ENCODE data around the gene PRR16.

The PRR16 gene

GRCh38 chr5:120518581-120518980 lies 54.5 kb downstream of the PRR16 start:
- DNase-seq: no peak

- no peak for DNase-seq
Observed at GRCh38 chr5:120527251-120527650, 63.2 kb downstream of the PRR16 start.

- DNase-seq: no peak
Observed at GRCh38 chr5:120528609-120529008, 64.5 kb downstream of the PRR16 start.

- DNase-seq: no peak
Observed at GRCh38 chr5:120529386-120529785, 65.3 kb downstream of the PRR16 start.

GRCh38 chr5:120531215-120531614 lies 67.1 kb downstream of the PRR16 start:
- DNase-seq: no peak

- no peak for DNase-seq
Observed at GRCh38 chr5:120532835-120533234, 68.7 kb downstream of the PRR16 start.

- no peak for DNase-seq
Observed at GRCh38 chr5:120533581-120533980, 69.5 kb downstream of the PRR16 start.

GRCh38 chr5:120535900-120536299 lies 71.8 kb downstream of the PRR16 start:
- DNase-seq: no peak

- DNase-seq: no peak
Observed at GRCh38 chr5:120538149-120538548, 74.0 kb downstream of the PRR16 start.

- DNase-seq: no peak
Observed at GRCh38 chr5:120538644-120539043, 74.5 kb downstream of the PRR16 start.

GRCh38 chr5:120539471-120539870 lies 75.4 kb downstream of the PRR16 start:
- DNase-seq: no peak

GRCh38 chr5:120540097-120540496 lies 76.0 kb downstream of the PRR16 start:
- no peak for DNase-seq

GRCh38 chr5:120544043-120544442 lies 79.9 kb downstream of the PRR16 start:
- DNase-seq: no peak

GRCh38 chr5:120545007-120545406 lies 80.9 kb downstream of the PRR16 start:
- DNase-seq: no peak

- no peak for DNase-seq
Observed at GRCh38 chr5:120545951-120546350, 81.9 kb downstream of the PRR16 start.

- DNase-seq: no peak
Observed at GRCh38 chr5:120546922-120547321, 82.8 kb downstream of the PRR16 start.

GRCh38 chr5:120550358-120550757 lies 86.3 kb downstream of the PRR16 start:
- no peak for DNase-seq

GRCh38 chr5:120552638-120553037 lies 88.5 kb downstream of the PRR16 start:
- no peak for DNase-seq

GRCh38 chr5:120555345-120555744 lies 91.2 kb downstream of the PRR16 start:
- DNase-seq: no peak

GRCh38 chr5:120564013-120564412 lies 99.9 kb downstream of the PRR16 start:
- DNase-seq: no peak

- no peak for DNase-seq
Observed at GRCh38 chr5:120567066-120567465, 103.0 kb downstream of the PRR16 start.

GRCh38 chr5:120567921-120568320 lies 103.8 kb downstream of the PRR16 start:
- no peak for DNase-seq

- no peak for DNase-seq
Observed at GRCh38 chr5:120568711-120569110, 104.6 kb downstream of the PRR16 start.

GRCh38 chr5:120576588-120576987 lies 112.5 kb downstream of the PRR16 start:
- DNase-seq: no peak

- DNase-seq: no peak
Observed at GRCh38 chr5:120582635-120583034, 118.5 kb downstream of the PRR16 start.

GRCh38 chr5:120586646-120587045 lies 122.5 kb downstream of the PRR16 start:
- no peak for DNase-seq

All from suppressor macrophage treated with lipopolysaccharide for 4 hours (primary cell).